GM10266 (cell line): ENCODE measurements around the gene SNX21.
"Not testable (repeated sequence)": the region's sequence is repeated elsewhere in the genome, so short reads cannot be mapped to it uniquely, and the experiment has no call there.

Experiments used
- DNase-seq: peaks from one replicate; pipeline ENCODE4 v3.0.0; 2012; ENCODE audit errors: extremely low spot score
- TF ChIP-seq, protein P1 (sequence below): IDR thresholded peaks from 2 replicates; pipeline ENCODE4 v1.5.1; 2012; ENCODE audit warnings: mild to moderate bottlenecking, low read depth; ENCODE audit not compliant: control insufficient read depth, insufficient read depth; ENCODE audit errors: missing control alignments

The SNX21 gene

DNA sequence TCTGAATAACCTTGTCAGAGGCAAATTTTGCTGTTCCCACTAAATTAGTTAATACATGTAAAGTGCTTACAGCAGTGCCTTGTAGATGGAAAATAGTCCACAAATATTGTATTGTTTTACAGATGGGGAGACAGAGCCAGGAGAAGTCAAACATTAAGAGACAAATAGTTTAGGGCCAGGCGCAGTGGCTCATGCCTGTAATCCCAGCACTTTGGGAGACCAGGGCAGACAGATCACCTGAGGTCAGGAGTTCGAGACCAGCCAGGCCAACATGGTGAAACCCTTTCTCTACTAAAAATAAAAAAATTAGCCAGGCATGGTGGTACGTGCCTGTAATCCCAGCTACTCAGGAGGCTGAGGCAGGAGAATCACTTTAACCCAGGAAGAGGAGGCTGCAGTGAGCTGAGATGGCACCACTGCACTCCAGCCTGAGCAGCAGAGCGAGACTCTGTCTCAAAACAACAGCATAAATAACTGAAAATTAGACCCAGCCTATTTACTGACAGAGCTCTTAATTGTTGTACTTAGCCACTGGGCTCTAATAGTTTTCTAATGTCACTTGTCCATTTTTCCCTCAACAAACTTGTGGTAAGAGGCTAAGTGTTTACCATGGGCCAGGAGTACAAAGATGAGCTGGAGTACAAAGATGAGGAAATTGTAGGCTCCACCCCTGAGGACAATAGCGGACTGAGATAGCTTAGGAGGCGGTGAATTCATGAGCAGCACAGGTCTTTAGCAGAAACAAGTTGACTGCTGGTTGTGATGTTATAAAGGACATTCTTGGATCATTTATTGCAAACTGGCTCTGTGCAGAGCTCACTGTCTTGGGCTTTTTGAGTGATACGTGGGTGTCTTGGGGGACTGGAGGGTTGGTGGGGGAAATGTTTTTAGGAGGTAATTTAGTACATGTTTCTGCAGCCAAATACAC, 30.2 kb downstream of the SNX21 start:
- no peak for DNase-seq
- TF ChIP-seq, protein P1, sequence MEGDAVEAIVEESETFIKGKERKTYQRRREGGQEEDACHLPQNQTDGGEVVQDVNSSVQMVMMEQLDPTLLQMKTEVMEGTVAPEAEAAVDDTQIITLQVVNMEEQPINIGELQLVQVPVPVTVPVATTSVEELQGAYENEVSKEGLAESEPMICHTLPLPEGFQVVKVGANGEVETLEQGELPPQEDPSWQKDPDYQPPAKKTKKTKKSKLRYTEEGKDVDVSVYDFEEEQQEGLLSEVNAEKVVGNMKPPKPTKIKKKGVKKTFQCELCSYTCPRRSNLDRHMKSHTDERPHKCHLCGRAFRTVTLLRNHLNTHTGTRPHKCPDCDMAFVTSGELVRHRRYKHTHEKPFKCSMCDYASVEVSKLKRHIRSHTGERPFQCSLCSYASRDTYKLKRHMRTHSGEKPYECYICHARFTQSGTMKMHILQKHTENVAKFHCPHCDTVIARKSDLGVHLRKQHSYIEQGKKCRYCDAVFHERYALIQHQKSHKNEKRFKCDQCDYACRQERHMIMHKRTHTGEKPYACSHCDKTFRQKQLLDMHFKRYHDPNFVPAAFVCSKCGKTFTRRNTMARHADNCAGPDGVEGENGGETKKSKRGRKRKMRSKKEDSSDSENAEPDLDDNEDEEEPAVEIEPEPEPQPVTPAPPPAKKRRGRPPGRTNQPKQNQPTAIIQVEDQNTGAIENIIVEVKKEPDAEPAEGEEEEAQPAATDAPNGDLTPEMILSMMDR: no peak

DNA sequence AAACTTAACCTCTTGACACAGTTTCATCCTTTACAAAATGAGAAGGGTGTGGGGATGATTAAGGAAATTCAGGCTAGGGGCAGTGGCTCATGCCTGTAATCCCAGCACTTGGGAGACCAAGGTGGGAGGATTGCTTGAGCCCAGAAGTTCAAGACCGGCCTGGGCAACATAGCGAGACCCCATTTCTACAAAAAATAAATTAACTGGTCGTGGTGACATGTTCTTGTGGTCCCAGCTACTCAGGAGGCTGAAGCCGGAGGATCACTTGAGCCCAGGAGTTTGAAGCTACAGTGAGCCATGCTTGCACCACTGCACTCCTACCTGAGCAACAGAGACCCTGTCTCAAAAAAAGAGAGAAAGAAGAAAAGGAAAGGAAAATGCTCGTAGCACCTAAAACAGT, 32.9 kb downstream of the SNX21 start:
- DNase-seq: no peak

GRCh38 chr20:45867136-45867818, 33.7 kb downstream of the SNX21 start:
- TF ChIP-seq, protein P1: no peak
- no peak for DNase-seq

More for the DNA sequence above, 32.9 kb downstream of the SNX21 start:
- TF ChIP-seq, protein P1: no peak

DNA sequence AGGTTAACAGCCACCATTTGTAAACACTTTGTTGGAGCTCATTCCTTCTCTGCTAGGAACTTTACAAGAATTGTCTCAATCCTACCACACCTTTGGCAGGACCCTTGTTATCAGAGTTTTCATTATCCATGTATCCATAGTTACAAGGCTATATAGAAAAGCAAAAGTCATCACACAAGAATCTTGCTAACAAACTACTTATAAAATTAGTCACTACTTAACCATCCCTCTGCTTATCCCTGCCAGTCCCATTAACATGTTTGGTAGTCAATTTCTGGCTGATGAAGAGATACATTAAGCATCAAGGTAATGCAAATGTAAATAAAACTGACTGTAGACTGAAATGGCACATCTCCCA, 34.2 kb downstream of the SNX21 start:
- TF ChIP-seq, protein P1: no peak
- no peak for DNase-seq

- no peak for DNase-seq
Observed at GRCh38 chr20:45872626-45873025, 39.0 kb downstream of the SNX21 start.

GRCh38 chr20:45873409-45874103, 40.0 kb downstream of the SNX21 start:
- TF ChIP-seq, protein P1: no peak
- no peak for DNase-seq

More at GRCh38 chr20:45872626-45873025, 39.0 kb downstream of the SNX21 start:
- TF ChIP-seq, protein P1: no peak

DNA sequence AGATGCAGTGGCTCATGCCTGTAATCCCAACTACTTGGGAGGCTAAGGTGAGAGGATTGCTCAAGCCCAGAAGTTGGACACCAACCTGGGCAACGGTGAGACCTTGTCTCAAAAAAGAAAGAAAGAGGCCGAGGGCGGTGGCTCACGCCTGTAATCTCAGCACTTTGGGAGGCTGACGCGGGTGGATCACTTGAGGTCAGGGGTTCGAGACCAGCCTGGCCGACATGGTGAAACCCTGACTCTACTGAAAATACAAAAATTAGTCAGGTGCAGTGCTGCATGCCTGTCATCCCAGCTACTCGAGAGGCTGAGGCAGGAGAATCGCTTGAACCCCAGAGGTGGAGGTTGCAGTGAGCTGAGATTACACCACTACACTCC, 40.5 kb downstream of the SNX21 start:
- not testable (repeated sequence) for DNase-seq
